Skin of body (tissue), 2 donors: ENCODE measurements around the gene MAOA. TPM values are rescaled to one million over a fixed set of nuclear protein-coding genes. Genes with fewer than 3 reads are reported as not detected.
"Not testable (repeated sequence)": the region's sequence is repeated elsewhere in the genome, so short reads cannot be mapped to it uniquely, and the experiment has no call there.

Experiments
- DNase-seq: peaks from one replicate; lab custom pipeline; 2025; lab: John Stamatoyannopoulos, UW
- total RNA-seq: library from RNA; depleted of rRNA; stranded (reverse); fragments of >200 nt; gene quantifications from one replicate; pipeline ENCODE4 v1.2.3, GENCODE V29; 2014

Gene MAOA
- total RNA-seq, 1 donor from 2014 or later: 11.6 TPM

DNA sequence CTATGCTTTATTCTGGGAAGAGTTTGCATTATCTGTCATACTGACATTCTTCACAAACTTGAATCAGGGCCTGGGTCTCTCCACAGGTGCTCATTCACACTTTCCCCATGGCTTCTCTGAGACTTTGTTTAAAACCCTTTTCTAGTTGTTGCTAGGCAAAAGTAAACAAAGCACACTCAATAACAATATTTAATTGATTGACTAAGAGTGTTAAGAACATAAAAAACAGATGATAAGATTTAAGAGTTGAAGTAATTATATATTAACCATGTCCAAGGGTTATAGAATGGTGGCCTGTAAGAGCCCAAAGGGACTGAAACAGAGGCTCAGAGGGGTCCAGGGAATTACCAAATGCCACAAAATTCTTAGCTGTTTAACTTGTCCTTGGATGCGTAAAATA lies 7.1 kb downstream of the MAOA start:
- DNase-seq: no peak

DNA sequence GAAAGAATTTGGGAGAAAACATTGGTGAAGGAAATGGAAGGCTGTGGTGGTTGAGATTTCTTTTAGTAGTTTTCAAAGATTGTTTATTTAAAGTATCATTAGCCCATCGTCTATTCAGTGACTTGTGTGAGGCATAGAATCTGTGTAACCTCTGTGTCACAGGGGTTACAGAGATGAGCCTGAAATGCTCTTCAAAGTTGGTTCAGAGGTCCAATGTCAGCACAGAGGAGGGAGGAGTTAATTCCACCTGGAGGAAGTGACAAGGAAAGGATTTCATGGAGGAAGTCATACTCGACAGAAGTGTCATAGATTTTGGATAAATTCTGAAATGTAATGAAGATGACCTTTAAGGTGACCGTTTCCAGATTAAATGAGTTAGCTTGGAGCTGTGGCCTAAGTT lies 8.2 kb downstream of the MAOA start:
- no peak for DNase-seq

DNA sequence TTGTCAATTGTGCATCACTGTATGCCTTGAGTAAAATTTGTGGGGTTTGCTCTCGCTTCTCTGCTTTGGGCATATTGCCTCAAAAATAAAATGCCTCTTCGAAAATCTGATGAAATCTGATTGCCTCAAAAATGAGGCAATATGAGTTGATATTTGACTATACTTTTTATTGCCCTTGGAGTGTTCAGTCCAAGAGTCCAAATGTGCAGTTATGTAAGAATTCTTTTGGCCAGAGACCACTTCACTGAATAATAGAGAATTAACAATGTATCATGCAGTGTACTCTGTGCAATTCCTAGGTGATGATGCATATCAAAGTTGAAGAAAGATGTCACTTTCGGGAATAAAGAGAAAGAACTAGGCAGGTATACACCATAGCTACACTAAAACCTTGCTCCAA lies 8.6 kb downstream of the MAOA start:
- no peak for DNase-seq

DNA sequence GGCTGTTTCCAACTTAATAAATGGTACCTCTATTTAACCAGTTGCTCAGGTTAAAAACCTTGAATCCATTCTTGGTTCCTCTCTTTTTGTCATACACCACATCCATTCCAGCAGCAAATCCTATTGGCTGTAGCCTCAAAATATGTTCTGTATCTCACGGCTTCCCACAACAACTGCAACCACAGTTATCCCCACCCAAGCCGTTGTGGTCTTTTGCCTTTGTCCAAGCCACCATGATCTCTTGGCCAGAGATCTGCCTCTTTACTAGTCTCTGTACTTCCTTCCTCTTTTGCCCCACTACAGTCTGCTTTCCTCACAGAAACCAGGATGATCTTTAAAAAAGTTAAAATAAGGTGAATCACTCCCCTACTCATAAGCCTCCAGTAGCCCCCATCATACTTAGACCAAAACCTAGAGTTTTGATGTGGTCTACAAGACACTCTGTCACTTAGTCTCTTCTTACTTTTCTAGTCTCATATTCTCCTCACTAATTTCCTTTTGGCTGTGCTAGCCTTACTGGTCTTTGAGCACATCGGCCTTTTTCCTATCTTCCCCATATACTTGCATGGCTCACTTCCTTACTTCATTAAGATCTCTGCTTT lies 10.3 kb downstream of the MAOA start:
- DNase-seq: no peak

DNA sequence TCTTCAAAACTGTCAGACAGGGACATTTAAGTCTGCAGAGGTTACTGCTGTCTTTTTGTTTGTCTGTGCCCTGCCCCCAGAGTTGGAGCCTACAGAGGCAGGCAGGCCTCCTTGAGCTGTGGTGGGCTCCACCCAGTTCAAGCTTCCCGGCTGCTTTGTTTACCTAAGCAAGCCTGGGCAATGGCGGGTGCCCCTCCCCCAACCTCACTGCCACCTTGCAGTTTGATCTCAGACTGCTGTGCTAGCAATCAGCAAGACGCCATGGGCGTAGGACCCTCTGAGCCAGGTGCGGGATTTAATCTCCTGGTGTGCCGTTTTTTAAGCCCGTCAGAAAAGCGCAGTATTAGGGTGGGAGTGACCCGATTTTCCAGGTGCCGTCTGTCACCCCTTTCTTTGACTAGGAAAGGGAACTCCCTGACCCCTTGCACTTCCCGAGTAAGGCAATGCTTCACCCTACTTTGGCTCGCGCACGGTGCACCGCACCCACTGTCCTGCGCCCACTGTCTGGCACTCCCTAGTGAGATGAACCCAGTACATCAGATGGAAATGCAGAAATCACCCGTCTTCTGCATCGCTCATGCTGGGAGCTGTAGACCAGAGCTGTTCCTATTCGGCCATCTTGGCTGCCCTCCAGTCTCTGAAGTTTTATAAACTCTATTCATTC lies 20.0 kb downstream of the MAOA start:
- DNase-seq: not testable (repeated sequence)

DNA sequence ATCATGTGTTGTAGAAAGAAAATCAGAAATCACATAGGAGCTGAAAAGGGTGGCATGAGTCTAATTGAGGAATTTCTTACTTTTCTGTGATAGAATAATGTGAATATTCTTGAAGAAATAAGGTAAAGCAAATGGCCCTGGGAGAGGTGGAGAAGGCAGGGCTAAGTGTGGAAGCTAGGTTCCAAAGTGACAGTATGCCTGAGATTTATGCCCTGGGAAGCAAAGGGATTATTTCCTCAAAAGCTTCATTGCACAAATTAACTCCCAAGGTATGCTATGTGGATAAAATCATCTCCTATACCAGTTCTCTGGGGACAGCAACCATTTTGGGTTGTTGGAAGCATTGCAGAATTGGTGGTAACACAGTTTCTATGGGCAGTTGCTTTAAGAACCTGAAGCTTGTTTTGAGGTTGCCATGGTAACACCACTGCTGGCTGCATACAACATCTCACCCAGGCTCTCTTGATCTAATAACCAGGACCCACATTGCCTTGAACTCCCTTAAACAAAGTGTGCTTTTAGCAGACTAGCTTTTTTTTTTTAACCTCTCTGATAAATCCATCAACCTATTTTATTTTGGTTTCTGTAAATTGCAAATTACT lies 21.0 kb downstream of the MAOA start:
- no peak for DNase-seq

DNA sequence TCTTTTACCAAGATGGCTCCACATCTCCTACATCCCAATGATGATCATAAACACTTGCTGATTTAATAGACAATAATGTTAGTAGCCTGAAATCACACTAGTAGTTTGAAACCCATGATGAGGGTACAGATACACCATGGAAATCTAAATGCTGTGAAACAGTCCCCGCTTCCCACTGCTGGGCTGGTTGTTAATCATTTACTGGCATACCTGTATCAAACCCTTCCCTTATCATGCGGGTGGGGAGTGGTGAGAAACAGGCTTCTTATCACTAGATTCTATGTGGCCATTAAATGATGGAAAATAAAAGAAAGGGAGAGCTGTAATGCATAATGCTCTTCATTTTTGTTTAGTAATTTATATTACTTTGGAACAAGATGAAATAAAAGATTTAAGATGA lies 21.9 kb downstream of the MAOA start:
- DNase-seq: no peak

DNA sequence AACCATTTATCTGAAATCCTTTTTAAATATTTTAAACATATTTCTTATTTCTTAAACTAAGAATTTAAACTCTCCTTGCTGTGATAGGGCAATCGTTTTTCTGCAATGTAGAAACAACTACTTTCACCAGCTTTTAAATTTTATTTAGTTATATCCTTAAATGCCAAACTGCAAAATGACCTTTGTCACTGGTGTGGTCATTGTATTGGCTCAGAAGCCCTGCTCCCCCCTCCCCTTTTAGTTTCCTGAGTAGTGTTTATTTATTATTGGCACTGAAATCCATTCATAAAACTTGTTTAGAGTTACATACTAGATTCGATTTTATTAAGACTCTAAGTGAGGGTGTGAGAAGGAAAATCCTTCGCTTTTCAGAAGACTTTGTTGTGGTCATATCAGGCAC lies 23.0 kb downstream of the MAOA start:
- no peak for DNase-seq

DNA sequence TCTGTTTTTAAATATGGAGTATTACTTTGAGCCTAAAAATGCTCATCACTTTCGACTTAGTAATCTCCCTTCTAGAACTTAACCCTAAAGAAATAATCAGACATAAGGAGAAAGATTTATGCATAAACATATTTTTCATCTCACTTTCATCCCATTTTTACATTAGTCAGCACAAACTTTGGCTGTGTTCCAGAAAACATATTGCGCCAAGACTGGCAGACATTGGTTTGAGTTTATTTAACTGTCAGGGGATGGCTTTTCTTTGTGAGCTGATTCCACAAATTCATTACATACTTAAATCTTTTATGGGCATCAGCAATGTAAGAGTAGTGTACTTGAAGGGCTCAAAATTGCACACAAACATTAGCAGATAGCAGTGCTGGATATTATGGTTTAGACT lies 23.7 kb downstream of the MAOA start:
- no peak for DNase-seq

DNA sequence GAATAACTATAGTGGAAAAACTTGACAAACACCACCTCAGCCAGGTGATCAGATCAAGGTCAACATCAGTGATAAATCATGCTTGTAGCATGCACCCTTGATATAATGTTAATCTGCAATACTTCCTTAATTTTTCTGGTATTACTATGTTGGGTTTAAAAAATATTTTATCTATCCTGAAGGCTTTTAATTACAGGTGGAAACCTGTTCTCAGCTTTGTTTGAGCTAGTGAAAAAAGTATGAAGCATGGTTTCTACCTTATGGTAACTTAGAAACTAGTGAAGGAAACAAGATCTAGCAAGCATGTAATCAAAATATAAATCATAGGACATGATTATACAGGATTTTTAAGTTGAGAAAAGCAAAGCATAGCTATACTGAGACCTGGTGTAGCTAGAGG lies 26.6 kb downstream of the MAOA start:
- DNase-seq: no peak

DNA sequence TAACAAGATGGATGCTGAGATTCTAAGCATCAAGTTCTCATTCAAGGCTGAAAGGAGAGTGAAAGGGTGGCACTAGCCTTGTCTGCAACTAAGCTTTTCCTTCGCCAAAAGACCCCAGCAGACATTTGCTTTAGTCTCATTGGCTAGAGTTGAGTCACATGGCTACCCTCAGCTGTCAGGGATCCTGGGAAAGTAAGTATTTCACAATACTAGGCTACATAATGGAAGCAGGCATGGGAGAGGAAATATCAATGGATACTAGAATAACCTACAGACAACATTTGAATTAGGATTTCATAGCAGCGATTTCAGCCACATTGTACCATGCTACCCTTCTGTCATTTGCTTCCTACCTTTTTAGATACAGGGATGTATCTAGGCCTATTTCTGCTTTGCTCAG lies 29.1 kb downstream of the MAOA start:
- DNase-seq: no peak

DNA sequence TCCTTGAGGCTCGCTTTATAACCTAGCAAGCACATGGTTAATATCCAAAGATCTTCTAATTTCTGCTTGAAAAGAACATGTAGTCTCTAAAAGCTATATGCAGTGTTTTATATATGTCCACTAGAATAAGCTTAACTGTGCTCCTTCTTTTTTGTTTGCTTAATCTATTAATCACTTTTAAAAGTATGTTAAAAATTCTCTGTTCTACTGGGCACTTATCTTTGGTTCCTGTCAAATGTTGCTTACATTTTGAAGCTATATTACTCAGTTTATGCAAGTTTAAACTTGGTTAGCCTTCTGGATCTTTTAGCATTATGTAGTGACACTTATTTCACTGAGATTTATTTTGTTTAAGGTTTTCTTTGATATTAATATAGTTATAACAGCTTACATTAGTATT lies 32.5 kb downstream of the MAOA start:
- no peak for DNase-seq

DNA sequence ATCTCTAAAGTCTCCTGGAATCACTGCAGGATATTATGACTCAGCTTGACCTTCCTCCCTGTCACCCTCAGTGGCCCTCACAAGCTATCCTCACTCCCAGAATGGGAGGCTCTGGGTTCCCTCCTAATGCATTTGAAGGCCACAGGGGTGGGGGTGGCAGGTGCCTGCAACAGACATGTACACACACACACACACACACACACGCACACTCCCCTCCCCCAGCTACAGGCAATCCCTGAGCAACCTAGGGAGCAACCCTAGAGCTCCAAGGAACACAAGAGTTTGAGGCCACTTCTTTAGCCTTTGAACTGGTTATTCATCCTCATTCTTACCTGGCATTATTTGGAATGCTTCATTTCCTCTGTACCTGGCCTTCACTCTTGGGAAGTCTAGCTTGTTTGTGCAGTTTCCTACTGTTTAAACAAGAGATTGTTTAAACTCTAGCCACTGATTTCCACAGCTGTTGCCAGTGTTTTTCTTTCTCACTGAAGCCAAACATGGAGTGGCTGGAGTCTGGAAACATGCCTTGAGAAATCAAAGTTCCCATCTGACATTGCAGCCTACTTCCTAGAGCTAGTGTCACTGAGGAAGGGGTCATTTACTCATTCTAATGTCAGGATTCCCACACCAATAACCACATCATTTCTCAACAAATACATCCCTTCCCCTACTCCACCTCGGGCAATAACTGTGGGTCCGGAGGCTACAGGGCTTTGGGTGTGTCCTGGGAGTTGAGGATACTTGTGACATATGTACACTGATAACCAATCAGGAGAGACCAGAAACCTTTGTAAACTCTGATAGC lies 37.7 kb downstream of the MAOA start:
- no peak for DNase-seq

DNA sequence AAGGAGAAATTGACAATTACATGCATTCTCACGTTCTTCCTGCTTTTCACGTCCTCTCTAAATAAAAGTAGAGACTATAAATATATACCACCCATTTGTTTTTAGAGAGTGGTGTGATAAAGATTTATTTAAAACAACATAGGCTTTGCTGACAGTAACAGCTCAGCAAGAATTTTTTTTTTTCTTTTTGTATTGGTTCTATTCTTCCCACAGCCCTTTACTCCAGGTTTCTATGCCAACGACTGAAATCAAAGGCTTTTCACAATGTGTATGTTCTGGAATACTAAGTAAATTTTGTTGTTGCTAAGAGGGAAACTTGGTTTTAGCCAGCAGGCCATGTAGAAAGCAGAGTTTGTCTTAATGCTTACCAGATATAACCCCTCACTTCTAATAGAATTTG lies 43.4 kb downstream of the MAOA start:
- DNase-seq: no peak

DNA sequence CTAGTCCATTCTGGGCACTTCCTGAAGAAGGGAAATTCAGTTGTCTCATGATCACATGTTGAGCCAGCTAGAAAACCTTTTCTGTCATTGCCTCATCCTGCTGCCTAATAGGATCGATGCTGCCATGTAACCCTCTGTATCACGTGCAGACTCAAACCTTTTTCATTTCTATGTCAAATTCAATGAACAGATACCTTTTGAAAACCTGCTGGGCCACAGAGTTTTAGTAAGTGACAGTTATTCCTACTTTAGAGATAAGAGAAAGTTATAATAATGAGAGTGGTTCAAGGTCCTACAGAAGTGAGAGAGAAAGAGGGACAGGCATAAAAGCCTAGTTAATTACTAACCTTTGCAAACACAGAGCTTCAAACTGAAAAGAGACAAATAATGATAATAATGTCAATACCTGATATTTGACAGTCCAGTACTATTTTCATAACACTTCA lies 46.0 kb downstream of the MAOA start:
- DNase-seq: no peak

DNA sequence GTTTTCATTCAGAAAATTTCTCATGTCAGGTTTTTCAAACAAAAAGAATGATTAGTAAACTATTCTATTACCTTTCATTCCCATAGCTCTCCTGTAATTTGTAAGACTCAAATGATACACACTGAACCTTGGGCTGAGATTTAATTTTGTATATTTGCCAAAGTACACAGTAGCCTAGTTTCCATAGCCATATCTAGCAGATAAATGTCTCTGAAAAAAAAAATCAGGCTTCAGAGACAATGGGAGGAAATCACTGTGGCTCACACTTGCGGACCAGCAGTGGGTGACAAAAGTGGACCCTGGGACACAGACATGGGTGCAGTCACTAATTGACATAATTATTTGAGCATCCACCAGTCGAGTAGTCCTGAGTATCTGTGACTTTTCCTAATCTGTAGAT lies 46.6 kb downstream of the MAOA start:
- no peak for DNase-seq

DNA sequence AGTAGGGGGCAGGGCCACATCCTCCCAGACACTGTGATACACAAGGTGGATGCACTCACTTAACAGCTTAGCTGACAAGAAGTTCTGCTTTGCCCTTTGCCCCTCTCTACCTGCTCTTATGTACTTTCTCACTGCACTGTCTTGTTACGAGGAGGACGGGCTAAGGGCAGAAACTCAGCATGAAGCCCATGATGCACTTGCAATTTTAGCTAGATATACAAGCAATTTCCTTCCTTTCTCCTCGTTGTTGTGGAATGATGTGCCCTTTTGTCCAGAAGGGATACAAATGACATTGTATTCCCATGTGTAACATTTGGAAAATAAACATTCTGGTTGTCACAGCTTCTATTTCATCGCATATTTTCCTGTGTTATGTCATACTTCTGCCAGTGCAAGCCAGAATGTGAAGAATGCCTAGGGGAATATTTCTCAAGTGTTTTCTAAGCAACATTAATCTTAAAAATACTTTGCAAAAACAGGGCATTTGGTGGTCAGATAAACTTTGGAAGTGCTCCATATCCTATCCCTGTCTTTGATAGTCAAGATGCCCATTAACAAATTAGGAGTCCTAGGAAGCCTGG lies 47.2 kb downstream of the MAOA start:
- DNase-seq: peak; percentile 5

DNA sequence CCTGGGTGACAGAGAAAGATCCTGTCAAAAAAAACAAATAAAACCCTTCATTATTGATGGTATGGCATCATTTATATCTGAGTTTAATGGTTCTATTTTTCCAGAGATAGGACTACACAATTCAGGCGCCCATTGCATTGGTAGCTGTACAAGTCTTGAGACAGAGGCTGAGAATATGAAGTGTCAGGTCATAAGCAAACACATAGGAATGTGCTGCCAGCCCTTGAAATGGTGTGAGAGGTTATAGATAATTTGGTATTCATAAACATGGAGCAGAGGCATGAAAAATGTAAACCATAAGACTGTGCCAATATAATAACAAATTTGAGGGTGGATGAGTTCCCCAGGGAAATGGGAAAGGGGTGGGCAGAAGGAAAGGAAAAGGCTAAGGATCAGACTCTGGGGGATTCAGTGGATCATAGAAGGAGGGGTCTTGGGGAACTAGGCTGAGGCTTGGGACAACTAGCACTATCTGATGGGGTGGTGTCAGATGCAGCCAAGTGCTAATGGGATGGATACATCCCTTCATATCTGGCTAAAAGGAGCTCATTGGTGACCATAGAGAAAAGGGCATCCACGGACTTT lies 50.8 kb downstream of the MAOA start:
- no peak for DNase-seq

DNA sequence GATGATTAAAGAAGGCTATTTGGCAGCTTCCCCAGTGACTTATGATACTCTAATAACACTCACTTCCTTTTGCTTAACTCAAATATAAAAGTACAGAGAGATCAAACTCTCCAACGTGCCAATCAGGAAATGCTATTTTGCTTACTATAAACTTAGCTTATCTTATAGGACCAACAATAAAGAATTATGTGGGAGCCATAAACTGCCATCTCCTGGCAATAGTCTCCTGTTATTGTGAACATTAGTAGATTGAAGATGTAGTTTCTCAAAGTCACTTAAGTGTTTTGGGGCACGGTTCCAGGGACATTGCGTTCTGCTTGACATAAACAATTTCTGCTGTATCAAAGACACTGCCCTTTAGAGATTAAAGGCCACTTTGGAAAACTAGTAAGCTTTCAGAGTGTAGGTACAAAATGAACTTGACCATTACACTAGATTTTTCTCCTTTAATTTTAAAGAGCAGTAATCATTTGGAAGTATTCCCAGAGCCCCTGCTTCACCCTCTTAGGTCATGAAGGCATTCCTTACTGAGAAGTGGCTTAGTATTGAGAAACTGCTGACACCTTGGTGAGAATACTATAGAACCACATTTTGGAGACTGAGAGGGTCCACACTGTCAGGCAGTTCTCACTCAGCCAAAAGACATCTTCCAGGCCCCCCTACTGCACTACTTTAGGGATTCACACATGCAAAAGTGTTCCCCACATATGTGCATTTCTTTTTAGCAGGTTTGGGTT lies 51.9 kb downstream of the MAOA start:
- DNase-seq: no peak

DNA sequence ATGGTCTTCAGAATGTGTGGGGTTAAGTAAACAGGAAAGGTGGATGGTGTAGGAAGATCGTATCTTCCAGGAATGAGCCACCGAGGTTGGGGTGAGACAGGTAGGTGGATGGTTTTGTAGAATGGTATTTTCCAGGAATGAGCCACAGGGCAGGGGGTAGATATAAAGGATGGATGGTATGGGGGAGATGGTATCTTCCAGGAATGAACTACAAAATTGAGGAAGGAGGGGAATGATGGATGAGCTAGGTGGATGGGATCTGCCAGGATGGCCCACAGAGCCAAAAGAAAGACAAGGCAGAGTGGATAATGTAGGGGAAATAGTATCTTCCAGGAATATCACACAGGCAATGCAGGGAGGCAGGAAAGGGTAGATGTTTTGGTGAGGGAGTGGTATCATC lies 60.0 kb downstream of the MAOA start:
- no peak for DNase-seq

DNA sequence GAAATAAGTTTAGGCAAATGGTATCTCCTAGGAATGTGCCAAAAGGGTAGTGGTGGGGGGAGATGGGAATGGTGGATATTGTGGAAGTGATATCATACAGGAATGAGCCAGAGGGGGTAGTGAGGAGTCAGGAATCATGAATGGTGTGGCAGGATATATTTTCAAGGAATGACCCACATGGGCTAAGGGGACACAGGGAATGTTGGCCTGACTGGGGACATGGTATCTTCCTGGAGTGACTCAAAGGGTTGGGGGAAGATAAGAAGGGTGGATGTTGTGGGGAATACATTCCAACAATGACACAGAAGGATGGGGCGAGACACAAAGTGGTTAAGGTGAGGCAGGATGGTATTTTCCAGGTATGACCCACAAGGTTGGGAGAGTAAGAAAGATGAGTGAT lies 60.6 kb downstream of the MAOA start:
- no peak for DNase-seq
